ENCODE data around the gene FMN2. TPM values are rescaled to one million over a fixed set of nuclear protein-coding genes. Genes with fewer than 3 reads are reported as not detected.

The FMN2 gene
- polyA plus RNA-seq, 10 donors = 0.36 to 1.2 (median 0.75) TPM

DNA sequence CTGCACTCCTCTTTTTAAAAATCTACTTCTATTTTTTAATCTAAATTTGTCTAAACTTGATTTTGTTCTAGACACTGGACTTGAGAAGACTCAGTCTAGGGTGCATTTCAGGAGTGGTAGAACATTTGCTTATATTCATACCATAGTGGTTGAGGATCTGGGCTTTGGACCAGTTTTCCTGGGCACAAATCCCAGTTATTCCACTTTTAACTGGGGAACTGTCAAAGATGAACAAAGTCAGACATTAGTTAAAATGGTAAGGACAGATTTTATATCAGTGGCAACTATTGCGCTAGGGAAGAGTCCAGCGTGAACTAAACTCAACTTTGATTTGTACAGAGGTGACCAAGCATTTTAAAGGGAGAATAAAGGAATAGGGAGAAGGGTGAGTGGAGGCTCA is 102.4 kb downstream of the FMN2 start:
- peak; percentile 21 to 51 (median 24) for DNase-seq

DNA sequence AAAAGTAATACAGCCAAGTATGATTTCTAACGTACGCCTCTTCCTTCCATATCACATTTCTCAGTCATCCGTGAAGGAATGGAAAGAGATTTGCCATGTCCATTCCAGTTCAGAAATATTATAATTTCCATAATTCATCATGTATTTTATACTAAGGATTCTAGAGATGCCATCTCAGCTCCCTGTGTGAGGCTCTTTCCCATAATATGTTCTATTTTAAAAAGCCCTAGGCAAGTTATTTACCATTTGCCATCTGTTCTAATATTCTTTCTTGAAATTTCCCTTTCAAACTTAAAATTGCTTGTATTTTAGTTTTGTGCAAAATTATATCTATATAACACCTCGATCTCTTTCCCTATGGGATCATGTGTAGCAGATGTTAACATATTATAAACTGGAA is 106.7 kb downstream of the FMN2 start:
- DNase-seq = peak in 1 of 3 donors; percentile 13

DNA sequence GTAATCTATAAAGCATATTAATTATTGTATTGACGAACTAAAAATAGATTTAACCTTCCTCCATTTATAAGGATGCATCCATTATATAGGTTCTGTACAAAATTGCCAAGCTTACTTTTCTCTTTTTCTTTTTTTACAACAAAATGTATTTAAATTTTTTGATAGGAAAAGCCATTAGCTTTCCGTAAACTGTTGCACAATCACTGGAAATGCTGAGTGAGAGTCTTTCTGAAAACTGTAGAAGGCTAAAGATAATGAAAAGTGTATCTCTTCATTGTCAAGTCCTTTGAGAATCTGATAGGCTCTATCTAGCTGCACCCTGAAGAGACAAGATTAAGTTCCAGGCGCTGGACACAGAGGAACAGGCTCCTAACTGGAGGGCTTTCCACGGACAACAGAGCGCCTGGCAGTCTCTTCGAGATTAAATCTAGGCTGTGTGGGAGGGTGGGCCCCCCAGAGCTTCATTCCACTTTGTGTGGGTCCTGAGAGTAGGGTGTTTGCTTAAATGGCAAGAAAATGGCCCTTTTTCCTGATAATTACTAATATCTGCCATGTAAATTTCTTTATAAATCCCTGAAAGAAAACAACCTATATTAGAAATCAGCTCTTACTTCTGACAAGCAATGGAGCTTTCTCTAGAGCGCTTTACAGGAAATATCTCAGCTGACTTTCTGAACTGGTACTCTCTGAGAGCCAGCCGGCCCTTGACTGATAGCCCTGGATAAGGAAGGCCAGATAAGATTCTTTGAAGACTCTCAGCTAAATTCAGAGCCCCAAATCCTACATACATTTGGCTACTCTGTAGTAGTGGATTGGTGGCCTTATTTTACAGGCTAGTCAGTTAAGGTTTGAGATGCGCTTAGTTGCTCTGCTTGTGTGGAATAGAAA is 108.3 kb downstream of the FMN2 start:
- no peak for DNase-seq

DNA sequence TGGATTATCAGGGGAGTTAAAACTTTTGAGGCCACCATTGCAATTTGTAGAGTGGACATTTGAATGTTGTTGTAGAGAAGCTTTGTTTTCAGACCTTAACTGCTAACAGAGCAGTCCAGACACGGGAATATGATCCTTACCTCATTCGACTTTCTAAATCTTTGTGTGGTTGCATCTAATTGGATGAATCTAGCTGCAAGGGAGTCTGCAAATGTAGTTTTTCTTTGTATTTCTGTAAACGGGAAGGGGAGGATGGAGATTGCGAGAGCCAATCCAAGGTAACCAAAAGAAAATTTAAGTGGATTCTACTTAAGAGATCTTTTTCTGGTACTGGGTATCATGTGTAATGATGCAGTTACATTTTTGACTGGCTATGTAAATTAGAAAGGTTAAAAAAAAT is 110.2 kb downstream of the FMN2 start:
- no peak for DNase-seq

DNA sequence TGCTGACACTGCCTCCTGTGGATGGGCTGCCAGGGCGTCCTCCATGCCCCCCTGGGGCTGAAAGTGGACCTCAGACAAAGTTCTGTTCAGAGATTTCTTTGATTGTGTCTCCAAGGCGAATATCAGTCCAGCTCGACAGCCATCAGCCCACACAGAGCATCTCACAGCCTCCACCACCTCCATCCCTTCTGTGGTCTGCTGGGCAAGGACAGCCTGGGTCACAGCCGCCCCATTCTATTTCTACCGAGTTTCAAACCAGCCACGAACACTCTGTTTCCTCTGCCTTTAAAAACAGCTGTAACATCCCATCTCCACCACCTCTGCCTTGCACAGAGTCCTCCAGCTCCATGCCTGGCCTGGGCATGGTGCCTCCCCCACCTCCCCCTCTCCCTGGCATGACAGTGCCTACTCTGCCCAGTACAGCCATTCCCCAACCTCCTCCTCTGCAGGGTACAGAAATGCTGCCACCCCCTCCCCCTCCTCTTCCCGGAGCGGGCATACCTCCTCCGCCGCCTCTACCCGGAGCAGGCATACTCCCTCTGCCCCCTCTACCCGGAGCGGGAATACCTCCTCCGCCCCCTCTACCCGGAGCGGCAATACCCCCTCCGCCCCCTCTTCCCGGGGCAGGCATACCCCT is 115.5 kb downstream of the FMN2 start:
- no peak for DNase-seq

DNA sequence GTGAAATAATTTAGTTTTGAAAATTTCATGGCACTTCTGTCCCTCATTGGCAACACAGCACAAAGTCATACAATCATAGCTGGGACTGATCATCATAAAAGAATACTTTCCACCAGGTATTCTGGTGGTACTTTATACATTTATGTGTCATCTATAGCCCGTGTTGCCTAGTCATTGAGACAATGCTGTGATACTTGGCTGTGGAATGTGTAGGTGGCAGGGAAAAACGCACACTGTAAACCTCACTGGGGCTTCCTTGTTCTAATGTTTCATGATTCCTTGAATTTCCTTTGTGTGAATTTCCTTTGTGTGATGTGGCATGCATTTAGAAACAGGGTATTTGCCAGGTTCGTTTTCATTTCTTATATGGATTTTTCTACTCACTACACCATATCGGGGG is 118.3 kb downstream of the FMN2 start:
- DNase-seq = peak in 1 of 3 donors; percentile 11

DNA sequence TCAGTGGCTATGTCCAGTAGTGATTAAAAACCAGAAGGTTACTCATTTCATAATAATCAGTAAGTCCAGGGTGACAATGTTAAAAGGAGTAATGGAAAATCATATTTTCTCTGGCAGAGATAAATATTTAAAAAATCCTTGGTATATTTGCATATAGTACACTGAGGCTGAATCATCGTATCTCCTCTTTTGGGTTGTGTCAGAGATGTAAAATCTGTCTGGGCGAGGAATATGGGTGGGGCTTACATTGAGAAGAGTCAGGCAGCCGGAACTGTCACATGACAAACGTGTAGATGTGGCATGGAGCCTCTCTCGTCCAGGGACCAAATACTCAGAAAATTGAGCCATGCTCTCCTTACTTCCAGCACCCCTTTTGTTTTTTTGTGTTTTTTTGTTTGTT is 120.9 kb downstream of the FMN2 start:
- no peak for DNase-seq

DNA sequence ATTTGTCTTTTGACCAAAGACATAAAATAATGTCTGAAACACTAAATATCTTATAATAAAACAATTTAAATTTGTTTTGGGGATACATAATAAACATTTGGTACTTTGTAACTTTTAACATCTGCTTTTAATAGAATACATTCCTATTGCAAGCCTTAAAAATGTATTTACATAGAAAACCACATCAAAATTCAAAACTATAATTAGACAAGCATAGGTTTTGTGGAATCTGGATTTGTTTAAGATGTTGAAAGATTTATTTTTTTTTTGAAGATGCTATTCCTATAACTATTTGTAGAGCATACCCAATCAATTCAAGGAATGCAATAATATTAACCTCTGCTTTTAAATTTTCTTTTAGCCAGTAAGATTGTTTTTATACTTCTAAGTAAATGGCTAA is 125.7 kb downstream of the FMN2 start:
- DNase-seq = no peak

DNA sequence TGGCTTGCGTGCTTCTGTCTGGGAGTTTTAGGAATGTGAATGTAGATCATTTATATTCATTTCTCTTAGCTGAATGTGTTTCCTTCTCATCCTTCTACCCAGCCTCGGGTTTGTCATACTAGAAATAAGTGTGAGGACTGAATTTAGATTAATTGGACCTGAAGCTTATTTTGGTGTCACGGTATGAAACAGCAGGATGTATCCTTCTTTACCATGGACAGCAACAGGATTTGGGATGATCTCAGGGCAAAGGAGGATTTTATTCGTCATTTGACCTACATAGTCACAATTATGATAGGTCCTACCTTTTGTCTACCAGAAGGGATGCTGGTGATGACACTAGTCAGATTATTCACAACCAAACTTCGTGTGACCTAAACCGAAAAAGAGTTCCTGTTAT is 127.4 kb downstream of the FMN2 start:
- DNase-seq = no peak

DNA sequence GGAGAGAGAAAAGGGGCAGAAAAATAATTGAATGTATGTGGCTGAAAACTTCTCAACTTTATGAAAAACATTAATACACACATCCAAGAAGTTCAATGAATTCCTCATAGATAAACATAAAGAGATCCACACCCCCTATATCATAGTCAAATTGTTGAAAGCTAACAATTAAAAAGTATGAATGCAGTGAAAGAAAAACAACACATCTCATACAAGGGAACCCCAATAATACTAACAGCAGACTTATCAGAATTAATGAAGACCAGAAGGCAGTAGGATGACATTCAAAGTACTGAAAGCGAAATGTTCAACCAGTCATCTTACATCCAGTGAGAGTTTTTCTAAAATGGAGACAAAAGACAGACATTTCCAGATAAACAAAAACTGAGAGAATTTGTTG is 134.4 kb downstream of the FMN2 start:
- DNase-seq = no peak

DNA sequence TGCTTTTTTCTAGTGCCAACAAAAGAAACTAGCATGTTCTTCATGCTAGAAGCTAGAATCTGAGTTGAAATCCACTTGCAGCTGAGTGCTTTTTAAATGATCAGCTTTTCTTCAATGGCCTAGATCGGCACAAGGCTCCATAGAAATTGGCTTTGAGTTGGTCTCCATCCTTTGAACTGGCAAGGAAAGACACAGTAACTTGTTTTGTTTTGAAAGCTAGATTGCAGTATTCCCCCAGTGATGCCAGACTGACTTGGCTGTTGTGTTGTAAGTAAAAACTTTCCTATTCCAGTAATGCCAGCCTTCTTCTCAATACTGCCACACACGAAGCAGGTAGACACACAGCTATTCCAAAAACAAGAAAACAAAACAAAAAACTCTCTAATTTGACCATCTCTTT is 139.1 kb downstream of the FMN2 start:
- no peak for DNase-seq

DNA sequence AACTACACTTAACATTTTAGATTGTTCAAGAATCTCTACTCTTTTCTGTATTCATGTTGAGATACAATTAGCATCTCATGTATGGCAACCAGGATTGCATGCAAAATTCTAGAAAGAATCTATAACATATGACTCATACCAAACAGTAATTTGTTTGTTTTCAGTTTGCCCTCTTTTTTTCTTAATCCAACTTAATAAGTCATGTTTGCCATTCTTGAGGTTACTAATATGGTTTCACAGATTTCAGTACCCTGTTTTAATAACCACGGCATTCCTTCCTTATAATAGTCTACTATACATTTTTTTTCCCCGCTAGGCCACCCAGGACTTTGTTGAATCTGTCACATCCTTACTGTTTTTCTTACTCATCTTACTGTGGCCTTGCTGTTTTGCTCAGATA is 140.8 kb downstream of the FMN2 start:
- peak in 1 of 3 donors; percentile 77 for DNase-seq

DNA sequence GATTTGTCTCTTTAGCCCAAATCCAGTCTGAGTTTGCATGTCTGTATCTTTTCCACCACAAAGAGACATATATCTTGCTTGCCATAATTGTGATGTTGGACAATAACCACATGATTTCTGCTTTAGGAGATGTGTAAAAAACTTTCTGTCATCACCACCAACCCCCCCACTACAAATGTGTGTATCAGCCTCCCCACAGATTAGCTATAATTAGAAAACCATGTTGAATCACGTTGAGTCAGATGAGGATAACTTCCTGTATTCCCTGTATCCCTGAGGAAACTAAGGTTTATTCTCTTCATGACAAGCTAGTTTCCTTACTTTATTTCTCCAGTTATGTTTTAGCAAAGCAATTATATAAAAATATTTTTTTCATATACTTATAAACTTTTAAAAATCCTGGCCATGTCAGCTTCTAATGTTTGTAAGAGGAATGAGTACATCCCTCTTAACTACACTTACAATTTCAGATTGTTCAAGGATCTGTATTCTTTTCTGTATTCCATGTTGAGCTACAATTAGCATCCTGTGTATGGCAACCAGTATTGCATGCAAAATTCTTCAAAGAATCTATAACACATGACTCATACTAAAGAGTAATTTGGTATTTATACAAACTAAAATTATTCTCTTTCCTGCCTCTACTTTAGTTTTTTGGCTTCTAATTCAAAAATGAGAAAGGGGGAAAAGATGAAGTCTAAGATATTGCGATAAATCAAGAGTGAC is 143.0 kb downstream of the FMN2 start:
- peak in 1 of 3 donors; percentile 90 for DNase-seq

DNA sequence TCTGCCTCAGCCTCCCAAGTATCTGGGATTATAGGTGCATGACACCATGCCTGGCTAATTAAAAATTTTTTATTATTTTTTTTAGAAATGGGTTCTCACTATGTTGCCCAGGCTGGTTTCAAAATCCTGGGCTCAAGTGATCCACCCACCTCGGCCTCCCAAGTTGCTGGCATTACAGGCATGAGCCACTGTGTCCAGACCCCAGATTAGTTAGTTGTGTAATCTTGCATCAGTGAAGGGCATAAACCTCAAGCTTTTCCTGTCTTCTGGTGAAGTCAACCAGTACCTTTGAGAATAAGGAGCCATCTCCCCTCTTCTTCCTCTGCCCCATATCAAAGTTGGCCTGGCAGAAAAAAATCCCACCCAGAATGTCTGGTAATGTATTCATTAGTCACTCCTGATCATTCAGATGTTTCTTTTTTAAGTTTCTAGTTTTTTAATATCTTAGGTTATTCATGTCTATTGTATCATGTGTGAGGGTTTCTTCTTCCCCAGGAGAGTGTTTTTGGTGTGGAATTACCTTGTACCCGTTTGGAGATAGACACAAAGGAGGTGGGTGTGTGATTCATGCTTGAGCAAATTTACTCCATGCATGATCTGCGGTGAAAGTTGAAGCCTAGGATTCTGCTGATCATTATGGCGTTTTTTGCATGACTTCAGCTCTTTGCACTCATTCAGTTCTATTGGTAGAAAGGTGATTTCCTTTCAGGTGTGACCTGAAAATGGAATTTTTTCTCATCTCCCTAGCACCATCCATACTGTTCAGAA is 144.0 kb downstream of the FMN2 start:
- DNase-seq = no peak

DNA sequence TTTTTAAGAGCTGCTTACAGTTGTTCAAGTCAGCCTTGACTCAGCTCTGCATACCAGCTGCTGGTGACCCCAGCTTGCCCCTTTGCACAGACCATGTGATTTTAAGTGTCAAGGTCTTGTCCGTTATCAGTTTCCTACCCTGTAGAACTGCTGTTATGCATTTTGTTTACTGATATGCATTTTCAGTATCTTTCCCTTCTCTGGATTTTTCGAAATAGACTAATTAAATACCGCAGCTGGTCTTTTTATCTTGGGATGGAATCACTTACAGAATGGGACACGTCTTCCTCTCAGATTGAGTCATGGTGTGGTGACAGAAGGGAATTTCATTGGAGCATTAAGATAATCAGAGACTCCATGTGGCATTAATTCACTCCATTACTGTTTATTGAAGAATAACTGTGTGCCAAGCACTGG is 145.6 kb downstream of the FMN2 start:
- no peak for DNase-seq

DNA sequence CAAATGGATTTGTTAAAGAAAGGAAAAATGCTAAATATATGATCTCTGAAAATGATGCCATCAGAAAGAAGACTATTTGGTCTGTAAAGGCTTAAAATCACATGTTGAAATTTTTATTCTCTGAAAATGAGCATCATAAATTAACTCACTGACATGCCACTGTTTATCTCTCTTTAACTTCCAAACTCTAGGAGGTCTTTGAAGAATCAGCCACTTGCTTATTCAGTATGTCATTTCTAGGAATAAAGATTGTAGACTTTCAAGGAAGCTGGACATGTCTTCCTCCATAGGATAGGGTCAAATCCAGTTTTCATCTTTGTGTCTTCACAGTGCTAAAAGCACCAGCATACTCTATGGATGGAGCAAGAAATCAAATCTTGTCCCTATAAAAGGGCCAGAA is 147.6 kb downstream of the FMN2 start:
- DNase-seq = no peak

DNA sequence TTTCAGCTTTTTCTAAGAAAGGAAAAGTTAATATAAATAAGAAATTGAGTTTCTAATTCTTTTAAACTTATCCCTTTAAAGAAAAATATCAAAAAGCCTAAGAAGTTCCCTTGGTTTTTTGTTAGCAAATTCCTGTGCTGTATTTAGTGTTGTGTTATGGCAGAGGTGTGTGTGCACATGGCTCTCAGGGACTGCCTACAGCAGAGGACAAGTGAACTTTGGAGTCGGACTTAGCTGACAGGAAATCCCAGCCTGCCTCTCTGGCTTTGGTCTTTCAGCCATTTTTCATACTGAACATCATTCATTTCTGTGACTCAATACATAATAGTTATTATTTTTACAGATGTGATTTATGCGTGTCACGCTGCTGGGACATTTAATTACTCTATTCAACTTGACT is 149.6 kb downstream of the FMN2 start:
- no peak for DNase-seq

DNA sequence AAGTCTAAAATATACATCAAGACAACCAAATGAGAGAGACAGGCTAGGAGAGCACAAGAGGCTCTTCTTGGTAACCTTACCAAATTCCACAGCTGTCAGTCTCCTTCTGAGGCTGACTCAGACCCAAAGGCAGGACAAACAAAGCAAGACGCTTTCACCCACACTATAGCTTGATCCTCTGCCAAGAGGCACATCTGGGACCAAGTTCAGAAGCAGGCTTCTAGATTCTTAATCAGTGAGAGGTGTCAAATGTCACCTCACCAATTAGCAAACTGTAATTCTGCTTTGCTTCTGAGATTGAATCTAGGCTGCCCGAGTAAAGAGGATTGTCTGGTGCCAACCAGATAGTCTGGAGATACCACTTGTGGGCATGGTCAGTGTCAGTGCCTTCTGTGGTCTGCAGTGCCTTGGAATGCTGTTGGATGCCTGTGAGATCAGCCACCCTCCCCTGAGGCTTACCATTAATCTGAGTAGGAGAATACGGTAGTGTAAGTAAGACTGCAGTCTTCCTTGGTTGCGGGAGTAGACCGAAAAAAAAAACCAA is 151.0 kb downstream of the FMN2 start:
- DNase-seq = peak in 1 of 3 donors; percentile 81

DNA sequence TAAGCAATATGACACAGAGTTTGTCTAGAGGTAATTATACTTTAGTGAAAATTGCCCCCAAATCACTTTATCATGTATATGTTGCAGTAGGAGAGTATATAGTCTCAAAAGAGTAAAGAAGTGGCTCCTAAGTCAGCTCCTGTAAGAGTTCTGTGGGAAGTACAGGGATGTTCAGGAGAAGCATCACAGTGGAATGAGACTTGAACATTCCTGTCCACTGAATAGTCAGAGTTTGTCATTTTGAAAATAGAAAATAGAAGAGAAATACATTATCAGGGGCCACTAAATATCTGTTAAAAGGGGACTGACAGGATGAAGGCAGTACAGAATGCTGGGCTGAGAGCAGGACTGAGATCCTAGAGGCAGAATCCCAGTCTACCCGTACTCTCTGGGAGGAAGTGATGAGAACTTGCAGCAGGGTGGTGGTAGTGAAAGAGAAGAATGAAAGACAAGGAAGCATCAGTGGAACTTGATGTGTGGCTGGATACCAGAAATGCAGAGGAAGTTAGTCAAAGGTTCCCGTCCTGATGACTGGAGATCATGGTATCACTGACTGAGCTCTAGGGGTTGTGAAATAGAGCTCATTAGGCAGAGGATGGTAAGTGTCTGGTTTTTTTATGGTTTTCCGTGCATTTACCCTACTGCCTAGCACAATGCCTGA is 153.4 kb downstream of the FMN2 start:
- DNase-seq = peak in 1 of 3 donors; percentile 87

DNA sequence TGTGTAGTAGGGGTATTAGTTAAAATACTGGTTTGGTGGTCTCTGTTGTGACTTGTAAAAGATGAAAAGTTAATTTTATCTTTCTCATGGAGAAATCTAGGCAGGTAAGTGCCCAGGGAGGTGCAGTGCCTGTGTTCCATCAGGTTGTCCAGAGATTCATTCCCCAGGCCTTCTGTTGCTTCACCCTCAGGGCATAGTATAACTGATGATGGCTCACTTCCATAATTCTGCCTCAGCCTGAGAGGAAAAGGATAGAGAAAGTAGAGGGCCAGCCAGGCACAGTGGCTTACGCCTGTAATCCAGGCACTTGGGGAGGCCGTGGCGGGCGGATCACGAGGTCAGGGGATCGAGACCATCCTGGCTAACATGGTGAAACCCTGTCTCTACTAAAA is 153.9 kb downstream of the FMN2 start:
- no peak for DNase-seq

DNA sequence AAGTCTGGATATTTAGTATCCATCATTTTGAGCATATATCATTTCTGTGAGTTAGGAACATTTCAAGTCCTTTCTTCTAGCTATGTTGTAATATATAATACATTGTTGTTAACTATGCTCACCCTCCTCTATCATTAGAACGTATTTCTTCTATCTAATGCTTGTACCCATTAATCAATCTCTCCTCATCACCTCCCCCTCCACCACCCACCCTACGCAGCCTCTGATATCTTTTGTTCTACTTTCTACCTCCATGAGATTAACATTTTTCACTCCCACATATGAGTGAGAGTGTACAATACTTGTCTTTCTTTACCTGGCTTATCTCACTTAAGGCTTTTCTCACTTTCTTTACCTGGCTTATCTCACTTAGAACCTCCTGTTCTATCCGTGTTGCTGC is 156.2 kb downstream of the FMN2 start:
- no peak for DNase-seq

All from muscle of back (tissue), 11 donors.